CD14-positive monocyte (primary cell): Measurements from ENCODE around the gene UNC119B. TPM values are rescaled to one million over a fixed set of nuclear protein-coding genes. Genes with fewer than 3 reads are reported as not detected.

Experiments used
- DNase-seq, 3 donors: peaks; one replicate each; pipeline ENCODE4 v3.0.0-alpha.2; 2011 to 2022
- H2AFZ ChIP-seq: 2 replicates; pipeline ENCODE4 v1.6.0; 2012; ENCODE audit warnings: mild to moderate bottlenecking, low read depth, low read length, inconsistent platforms; ENCODE audit not compliant: insufficient read depth, poor library complexity, severe bottlenecking
- H3K27ac ChIP-seq, 2 donors: 1 replicate in 1 of 2; 2 replicates in 1 of 2; pipeline ENCODE4 v1.5.1; 2012 to 2013; ENCODE audit warnings: low read length in 2 of 2, control low read depth in 1 of 2, inconsistent platforms in 1 of 2, low read depth in 1 of 2, mild to moderate bottlenecking in 1 of 2
- H3K27me3 ChIP-seq, 2 donors: one replicate each; pipeline versions ENCODE4 v1.6.0 to v1.6.1; 2011 to 2013; ENCODE audit warnings: low read length in 2 of 2; ENCODE audit not compliant: control insufficient read depth in 2 of 2, insufficient read depth in 2 of 2
- H3K36me3 ChIP-seq, 2 donors: replicated peaks in 1 of 2; 1 replicate in 1 of 2; 2 replicates in 1 of 2; pipeline versions ENCODE4 v1.5.1 to v1.6.1; 2012 to 2013; ENCODE audit warnings: low read length in 2 of 2, control low read depth in 1 of 2, inconsistent platforms in 1 of 2, mild to moderate bottlenecking in 1 of 2; ENCODE audit not compliant: insufficient read depth in 2 of 2, control insufficient read depth in 1 of 2
- H3K4me1 ChIP-seq, 2 donors: 1 replicate in 1 of 2; 2 replicates in 1 of 2; pipeline versions ENCODE4 v1.5.1 to v1.6.1; 2012 to 2013; ENCODE audit warnings: low read length in 2 of 2, control low read depth in 1 of 2, inconsistent platforms in 1 of 2, mild to moderate bottlenecking in 1 of 2, moderate library complexity in 1 of 2; ENCODE audit not compliant: insufficient read depth in 2 of 2, control insufficient read depth in 1 of 2
- H3K4me2 ChIP-seq: replicated peaks from 2 replicates; pipeline ENCODE3; 2012; ENCODE audit warnings: low read length, moderate library complexity, mild to moderate bottlenecking; ENCODE audit not compliant: poor library complexity, severe bottlenecking; ENCODE audit errors: extremely low read depth
- H3K4me3 ChIP-seq, 3 experiments: fragments of 200-600 bp in 1 of 3; sonication (generic) in 1 of 3; replicated peaks in 1 of 3; 1 replicate in 2 of 3; 2 replicates in 1 of 3; pipeline ENCODE4 v1.5.1; 2011 to 2013; ENCODE audit warnings: low read length in 3 of 3, mild to moderate bottlenecking in 3 of 3, control low read depth in 2 of 3, low read depth in 2 of 3, inconsistent platforms in 1 of 3, moderate library complexity in 1 of 3
- H3K79me2 ChIP-seq: 2 replicates; pipeline ENCODE4 v1.6.0; 2012; ENCODE audit warnings: mild to moderate bottlenecking, control low read depth, inconsistent platforms, low read length, moderate library complexity; ENCODE audit not compliant: insufficient read depth
- H3K9ac ChIP-seq: 2 replicates; pipeline ENCODE4 v1.6.0; 2017; ENCODE audit warnings: low read length, mild to moderate bottlenecking; ENCODE audit not compliant: insufficient read depth, poor library complexity, severe bottlenecking
- H3K9me3 ChIP-seq, 2 donors: replicated peaks in 1 of 2; 1 replicate in 1 of 2; 2 replicates in 1 of 2; pipeline versions ENCODE4 v1.5.1 to v1.6.1; 2012 to 2013; ENCODE audit warnings: low read length in 2 of 2, control low read depth in 1 of 2; ENCODE audit not compliant: control insufficient read depth in 1 of 2, insufficient read depth in 1 of 2
- H4K20me1 ChIP-seq: 2 replicates; pipeline ENCODE4 v1.6.0; 2012; ENCODE audit warnings: mild to moderate bottlenecking, low read length, control low read depth, moderate library complexity; ENCODE audit not compliant: insufficient read depth
- H3K27ac Mint-ChIP-seq, 7 donors: one replicate each; pipeline ENCODE4 v1.8.0; 2020; ENCODE audit warnings: mild to moderate bottlenecking in 7 of 7, mixed read lengths in 7 of 7, moderate library complexity in 6 of 7, inconsistent platforms in 2 of 7
- H3K27me3 Mint-ChIP-seq, 3 donors: one replicate each; pipeline ENCODE4 v1.8.0; 2021 to 2022; ENCODE audit warnings: low read depth in 3 of 3, mild to moderate bottlenecking in 3 of 3, mixed read lengths in 3 of 3, moderate library complexity in 3 of 3, inconsistent platforms in 1 of 3
- H3K36me3 Mint-ChIP-seq, 2 donors: one replicate each; pipeline ENCODE4 v1.8.0; 2020; ENCODE audit warnings: mixed read lengths in 2 of 2, inconsistent platforms in 1 of 2, mild to moderate bottlenecking in 1 of 2
- H3K4me1 Mint-ChIP-seq: one replicate; pipeline ENCODE4 v1.8.0; 2020; ENCODE audit warnings: mild to moderate bottlenecking, mixed read lengths
- H3K4me3 Mint-ChIP-seq, 2 donors: one replicate each; pipeline ENCODE4 v1.8.0; 2020; ENCODE audit warnings: mild to moderate bottlenecking in 2 of 2, mixed read lengths in 2 of 2, moderate library complexity in 1 of 2
- H3K9me3 Mint-ChIP-seq, 7 donors: one replicate each; pipeline ENCODE4 v1.8.0; 2020 to 2022; ENCODE audit warnings: mixed read lengths in 7 of 7, mild to moderate bottlenecking in 6 of 7, moderate library complexity in 6 of 7, inconsistent platforms in 2 of 7
- CTCF ChIP-seq: fragments of 200-600 bp; IDR thresholded peaks from one replicate; pipeline ENCODE4 v1.8.0; 2022; ENCODE audit warnings: antibody characterized with exemption, mild to moderate bottlenecking
- WGBS: methylation state at CpG from one replicate; pipeline ENCODE4 v1.1.5; 2013; ENCODE audit warnings: missing lambda C conversion rate; ENCODE audit not compliant: insufficient coverage; 5-methylcytosine and 5-hydroxymethylcytosine counted together
- intact Hi-C, 2 donors: fragments of 100-400 bp; cut with micrococcal nuclease; formaldehyde crosslinking; loops; one replicate each; pipeline versions ENCODE4 v1.15.0 to v1.15.1; 2023
- polyA plus RNA-seq, 3 donors: library from polyadenylated mRNA; depleted of rRNA in 1 of 3; unstranded in 2 of 3; stranded (reverse) in 1 of 3; fragments of 300-500 nt in 2 of 3; fragments of >200 nt in 1 of 3; fragmentation: Illumina TruSeq in 2 of 3; gene quantifications; 1 replicate in 2 of 3; 2 replicates in 1 of 3; pipeline ENCODE4 v1.2.3, GENCODE V29; 2012 to 2021

The UNC119B gene
- polyA plus RNA-seq, 3 donors: 1.1 to 9.1 (median 2.1) TPM

DNA sequence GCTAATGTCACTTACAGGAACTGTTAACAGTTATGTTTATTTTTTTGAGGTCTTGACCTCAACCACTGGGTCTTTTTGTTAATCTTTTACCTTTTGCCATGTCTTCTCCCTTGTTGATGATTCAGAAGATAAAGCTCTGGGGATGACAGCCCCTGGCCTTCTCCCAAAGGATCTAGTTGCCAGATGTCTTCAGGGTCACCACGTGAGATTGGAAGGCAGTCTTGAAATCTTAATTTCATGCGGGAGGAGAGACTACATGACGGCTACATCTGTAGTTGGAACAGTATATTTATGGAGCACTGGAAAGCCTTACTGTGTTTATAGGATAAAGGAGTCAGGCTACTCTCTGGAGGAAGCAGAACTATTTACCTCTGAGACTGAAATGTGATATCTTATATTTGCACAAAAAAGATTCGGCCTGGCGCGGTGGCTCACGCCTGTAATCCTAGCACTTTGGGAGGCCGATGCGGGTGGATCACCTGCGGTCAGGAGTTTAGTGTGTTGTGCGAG is 17.7 kb upstream of the UNC119B start:
- H3K27me3 Mint-ChIP-seq: peaks cover 0 to 2% (median 0%) of the 10 kb centered on the region in 3 donors
- H3K27ac ChIP-seq: peak overlapping the region in 1 of 2 donors; percentile 2

DNA sequence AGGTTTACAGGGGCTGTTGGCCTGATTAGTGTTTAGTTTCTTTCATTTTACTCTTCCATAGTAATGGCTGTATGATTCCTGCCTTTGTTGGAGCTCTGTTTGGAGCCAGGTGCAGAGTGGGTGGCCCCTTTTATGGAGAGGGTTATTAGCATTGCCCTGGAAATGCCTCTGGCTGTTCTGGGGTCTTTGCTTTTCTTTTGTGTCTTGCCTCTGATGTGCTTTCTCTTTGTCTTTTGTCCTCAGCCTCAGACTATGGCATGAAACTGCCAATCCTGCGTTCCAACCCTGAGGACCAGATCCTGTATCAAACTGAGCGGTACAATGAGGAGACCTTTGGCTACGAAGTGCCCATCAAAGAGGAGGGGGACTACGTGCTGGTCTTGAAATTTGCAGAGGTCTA is 16.4 kb upstream of the UNC119B start:
- DNase-seq: no peak
- no peak for TF ChIP-seq CTCF
- H3K4me1 Mint-ChIP-seq: peaks cover 38% of the 10 kb centered on the region
- peaks cover 48 to 63% of the 10 kb centered on the region in 2 donors for H3K36me3 Mint-ChIP-seq
- H3K27me3 ChIP-seq: no peaks in the 10 kb centered on the region
- no peak overlapping the region for H3K27ac ChIP-seq
- H3K79me2 ChIP-seq: peaks cover 70% of the 10 kb centered on the region
- peaks cover 0 to 2% (median 0%) of the 10 kb centered on the region in 3 donors for H3K27me3 Mint-ChIP-seq
- no peak overlapping the region for H3K4me3 Mint-ChIP-seq
- no peaks in the 10 kb centered on the region for H3K9me3 Mint-ChIP-seq
- peaks cover 43 to 56% of the 10 kb centered on the region in 2 donors for H3K36me3 ChIP-seq
- peak overlapping the region in 3 of 7 donors; percentile 55 to 82 (median 72) for H3K27ac Mint-ChIP-seq
- peaks cover 20 to 29% of the 10 kb centered on the region in 2 donors for H3K4me1 ChIP-seq
- no peaks in the 10 kb centered on the region for H3K9me3 ChIP-seq
- H3K9ac ChIP-seq: no peak overlapping the region
- H4K20me1 ChIP-seq: peaks cover 51% of the 10 kb centered on the region
- no peak overlapping the region for H3K4me2 ChIP-seq
- no peak overlapping the region for H3K4me3 ChIP-seq
- intact Hi-C loops: no loop called here
- WGBS: 100% methylated on average over 4 of the region's 4 CpGs
- H2AFZ ChIP-seq: no peak overlapping the region

More for the DNA sequence above, 17.7 kb upstream of the UNC119B start:
- H3K9ac ChIP-seq: no peak overlapping the region
- H2AFZ ChIP-seq: no peak overlapping the region
- peaks cover 77% of the 10 kb centered on the region for H3K79me2 ChIP-seq
- H3K36me3 ChIP-seq: peaks cover 41 to 52% of the 10 kb centered on the region in 2 donors
- no peak overlapping the region for H3K4me3 Mint-ChIP-seq
- no peaks in the 10 kb centered on the region for H3K9me3 ChIP-seq
- DNase-seq: no peak
- TF ChIP-seq CTCF: no peak
- H3K9me3 Mint-ChIP-seq: no peaks in the 10 kb centered on the region
- 97% methylated on average over 3 of the region's 11 CpGs for WGBS
- peaks cover 43% of the 10 kb centered on the region for H3K4me1 Mint-ChIP-seq
- H3K4me2 ChIP-seq: no peak overlapping the region
- no peaks in the 10 kb centered on the region for H3K27me3 ChIP-seq
- H3K36me3 Mint-ChIP-seq: peaks cover 48 to 62% of the 10 kb centered on the region in 2 donors
- peaks cover 24 to 32% of the 10 kb centered on the region in 2 donors for H3K4me1 ChIP-seq
- peaks cover 63% of the 10 kb centered on the region for H4K20me1 ChIP-seq
- intact Hi-C loops: no loop called here
- H3K4me3 ChIP-seq: no peak overlapping the region
- peak overlapping the region in 1 of 7 donors; percentile 48 for H3K27ac Mint-ChIP-seq
